CD4-positive, alpha-beta T cell treated with Interleukin-4 for 4 hours (primary cell): Measurements from ENCODE around the gene ULK4.
"Not testable (repeated sequence)": the region's sequence is repeated elsewhere in the genome, so short reads cannot be mapped to it uniquely, and the experiment has no call there.

Source experiments
- DNase-seq: peaks from one replicate; pipeline ENCODE4 v3.0.0-alpha.2; 2020

Gene ULK4

GRCh38 chr3:41683666-41684350, 278.1 kb downstream of the ULK4 start:
- DNase-seq = no peak

- DNase-seq = no peak
Observed at GRCh38 chr3:41682996-41683395, 278.9 kb downstream of the ULK4 start.

- no peak for DNase-seq
Observed at GRCh38 chr3:41682382-41682781, 279.5 kb downstream of the ULK4 start.

- DNase-seq = no peak
Observed at GRCh38 chr3:41681479-41681878, 280.4 kb downstream of the ULK4 start.

GRCh38 chr3:41679374-41679773, 282.5 kb downstream of the ULK4 start:
- DNase-seq = no peak

GRCh38 chr3:41675102-41675501, 286.8 kb downstream of the ULK4 start:
- DNase-seq = not testable (repeated sequence)

- no peak for DNase-seq
Observed at GRCh38 chr3:41674449-41674848, 287.5 kb downstream of the ULK4 start.

- DNase-seq = no peak
Observed at GRCh38 chr3:41673650-41674049, 288.3 kb downstream of the ULK4 start.

- DNase-seq = no peak
Observed at GRCh38 chr3:41668379-41668778, 293.5 kb downstream of the ULK4 start.

- no peak for DNase-seq
Observed at GRCh38 chr3:41662288-41662687, 299.6 kb downstream of the ULK4 start.

GRCh38 chr3:41661796-41662195, 300.1 kb downstream of the ULK4 start:
- no peak for DNase-seq

GRCh38 chr3:41660510-41660909, 301.4 kb downstream of the ULK4 start:
- no peak for DNase-seq

- no peak for DNase-seq
Observed at GRCh38 chr3:41653571-41654239, 308.2 kb downstream of the ULK4 start.

- DNase-seq = no peak
Observed at GRCh38 chr3:41652931-41653330, 309.0 kb downstream of the ULK4 start.

- DNase-seq = no peak
Observed at GRCh38 chr3:41652506-41652905, 309.4 kb downstream of the ULK4 start.

GRCh38 chr3:41651718-41652117, 310.2 kb downstream of the ULK4 start:
- no peak for DNase-seq

GRCh38 chr3:41650406-41650805, 311.5 kb downstream of the ULK4 start:
- DNase-seq = no peak

- no peak for DNase-seq
Observed at GRCh38 chr3:41649129-41649739, 312.7 kb downstream of the ULK4 start.

GRCh38 chr3:41647730-41648129, 314.2 kb downstream of the ULK4 start:
- not testable (repeated sequence) for DNase-seq

GRCh38 chr3:41640076-41640475, 321.8 kb downstream of the ULK4 start:
- DNase-seq = no peak

GRCh38 chr3:41638381-41638780, 323.5 kb downstream of the ULK4 start:
- no peak for DNase-seq

- no peak for DNase-seq
Observed at GRCh38 chr3:41632700-41633099, 329.2 kb downstream of the ULK4 start.

- no peak for DNase-seq
Observed at GRCh38 chr3:41630708-41631107, 331.2 kb downstream of the ULK4 start.

GRCh38 chr3:41629986-41630385, 331.9 kb downstream of the ULK4 start:
- no peak for DNase-seq
